Small intestine (tissue), 7 donors: ENCODE data around the gene SRRM3. TPM values are rescaled to one million over a fixed set of nuclear protein-coding genes. Genes with fewer than 3 reads are reported as not detected.

ENCODE experiments used
- DNase-seq, 2 donors: peaks; one replicate each; pipeline versions ENCODE4 v3.0.0 to v3.0.0-alpha.2; 2013
- FAIRE-seq: peaks from 2 replicates; lab custom pipeline; 2012; peaks lifted over from hg19 to GRCh38; lab: Jason Lieb, UNC
- H3K27ac ChIP-seq, 3 donors: one replicate each; pipeline ENCODE4 v1.5.1; 2013; ENCODE audit warnings: low read length in 2 of 3, mild to moderate bottlenecking in 2 of 3, control low read depth in 1 of 3, inconsistent platforms in 1 of 3, low read depth in 1 of 3, moderate library complexity in 1 of 3
- H3K27me3 ChIP-seq, 3 donors: one replicate each; pipeline ENCODE4 v1.6.1; 2013; ENCODE audit warnings: low read length in 3 of 3, inconsistent platforms in 1 of 3; ENCODE audit not compliant: control insufficient read depth in 3 of 3, insufficient read depth in 3 of 3
- H3K36me3 ChIP-seq, 3 donors: one replicate each; pipeline ENCODE4 v1.6.1; 2013; ENCODE audit warnings: low read length in 3 of 3, inconsistent platforms in 1 of 3, low read depth in 1 of 3, mild to moderate bottlenecking in 1 of 3, moderate library complexity in 1 of 3; ENCODE audit not compliant: control insufficient read depth in 3 of 3, insufficient read depth in 2 of 3
- H3K4me1 ChIP-seq, 3 donors: one replicate each; pipeline ENCODE4 v1.6.1; 2013; ENCODE audit warnings: low read length in 2 of 3, inconsistent platforms in 1 of 3, low read depth in 1 of 3, mild to moderate bottlenecking in 1 of 3, moderate library complexity in 1 of 3; ENCODE audit not compliant: control insufficient read depth in 3 of 3, insufficient read depth in 2 of 3
- H3K4me3 ChIP-seq, 3 donors: one replicate each; pipeline ENCODE4 v1.5.1; 2013; ENCODE audit warnings: low read length in 3 of 3, control low read depth in 1 of 3, inconsistent platforms in 1 of 3, low read depth in 1 of 3, mild to moderate bottlenecking in 1 of 3, moderate library complexity in 1 of 3
- H3K9me3 ChIP-seq, 2 donors: one replicate each; pipeline ENCODE4 v1.6.1; 2013; ENCODE audit warnings: low read depth in 1 of 2, low read length in 1 of 2; ENCODE audit not compliant: control insufficient read depth in 2 of 2, insufficient read depth in 1 of 2
- WGBS, 3 donors: extraction: QIAGEN DNeasy Blood & Tissue Kit; methylation state at CpG; one replicate each; pipeline ENCODE4 v1.1.7; 2013; 5-methylcytosine and 5-hydroxymethylcytosine counted together
- polyA plus RNA-seq, 4 donors: library from polyadenylated mRNA; stranded (reverse) in 3 of 4; unstranded in 1 of 4; fragments of 200-250 nt in 3 of 4; fragments of 120-200 nt in 1 of 4; gene quantifications; one replicate each; pipeline versions ENCODE4 v1.2.1 to v1.2.3, GENCODE V29; 2013
- donor health status: healthy with polysubstance abuse.
- donor health status: control.
- donor health status: control.
- donor health status: Bipolar disorder and iron deficiency.
- donor health status: healthy.

Gene SRRM3
- polyA plus RNA-seq, 4 donors, result 0.93 to 2.8 (median 1.6) TPM; not detected in 1

DNA sequence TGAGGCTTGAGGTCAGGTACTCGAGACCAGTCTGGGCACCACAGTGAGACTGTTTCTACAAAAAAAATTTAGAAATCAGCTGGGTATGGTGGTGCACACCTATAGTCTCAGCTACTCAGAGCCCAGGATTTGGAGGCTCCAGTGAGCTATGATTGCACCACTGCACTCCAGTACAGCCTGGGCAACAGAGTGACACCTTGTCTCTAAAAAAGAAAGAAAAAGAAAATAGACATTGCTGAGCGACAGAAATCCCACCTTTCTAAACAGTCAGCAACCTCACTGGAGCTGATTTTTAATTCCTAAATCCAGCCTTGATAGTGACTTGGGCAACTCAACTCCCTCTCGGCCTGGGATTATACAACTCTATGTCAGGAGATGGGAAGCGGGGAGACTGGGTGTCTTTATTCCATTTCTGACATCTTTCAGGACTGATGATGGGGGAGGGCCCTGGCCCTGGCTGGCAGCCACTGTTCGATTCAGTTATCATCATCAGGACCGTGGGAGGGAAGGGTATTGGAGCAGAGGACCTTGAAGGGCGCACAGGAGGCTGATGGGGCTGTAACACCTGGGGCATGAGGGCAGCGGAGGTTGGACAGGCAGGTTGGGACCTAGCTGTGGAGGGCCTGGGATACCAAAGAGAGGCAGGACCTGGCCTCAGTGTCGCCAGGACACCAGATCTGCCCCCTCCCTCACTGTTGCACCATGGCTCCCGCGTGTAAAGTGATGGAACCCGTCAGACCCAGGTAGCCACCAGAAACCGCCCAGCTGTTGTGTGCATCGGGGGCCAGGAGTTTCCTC, 115.5 kb downstream of the SRRM3 start:
- Histone ChIP-seq H3K4me3 (peak overlapping the region in 2 of 3 donors; percentile 46 to 95), H3K4me1 (peaks cover 0 to 13% (median 0%) of the 10 kb centered on the region in 3 donors), H3K27ac (peak overlapping the region; percentile 78 to 99 (median 92)), H3K27me3 (no peaks in the 10 kb centered on the region), H3K36me3 (peaks cover 0 to 7% (median 0%) of the 10 kb centered on the region in 3 donors), H3K9me3 (no peaks in the 10 kb centered on the region)
- DNase-seq, result no peak
- 53 to 56% (median 55%) methylated on average over 13 to 14 of the region's 14 CpGs for WGBS, 3 donors
- no peak for FAIRE-seq

DNA sequence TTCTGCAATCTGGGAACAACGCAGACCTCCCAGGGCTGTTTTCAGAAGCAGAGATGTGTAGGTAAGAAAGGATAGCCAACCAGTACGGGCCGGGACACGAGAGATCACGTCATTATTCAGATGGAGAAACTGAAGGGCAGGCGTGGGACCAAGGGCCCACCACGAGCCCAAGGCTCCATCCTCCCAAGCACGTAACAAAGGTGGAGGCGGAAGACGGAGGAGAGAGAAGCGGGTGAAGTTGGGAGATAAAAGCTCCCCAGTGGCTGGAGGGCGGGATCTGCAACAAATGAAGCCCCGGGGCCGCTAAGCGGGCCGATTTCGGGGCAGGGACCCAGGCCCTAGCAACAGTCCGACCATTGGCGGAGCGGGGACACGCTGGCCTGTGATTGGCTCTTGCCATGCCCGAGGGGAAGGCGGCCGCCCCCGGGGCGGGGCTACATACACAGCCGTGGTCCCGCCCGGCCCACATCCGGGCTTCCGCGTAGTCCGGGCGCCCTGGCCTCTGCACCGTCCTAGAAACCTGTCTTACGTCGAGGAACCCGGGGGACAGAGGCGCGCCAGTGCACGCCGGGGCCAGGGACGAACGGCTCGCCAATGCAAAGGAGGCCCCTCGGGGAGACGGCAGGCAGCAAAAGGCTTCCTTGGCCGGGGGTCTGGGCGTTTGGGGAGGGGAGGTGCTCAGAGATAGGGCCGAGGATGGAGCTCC, 116.2 kb downstream of the SRRM3 start:
- Histone ChIP-seq H3K27ac (peak overlapping the region; percentile 92 to 99 (median 94)), H3K4me1 (peaks cover 0 to 13% (median 0%) of the 10 kb centered on the region in 3 donors), H3K4me3 (peak overlapping the region; percentile 61 to 95 (median 67)), H3K27me3 (no peaks in the 10 kb centered on the region), H3K9me3 (no peaks in the 10 kb centered on the region), H3K36me3 (peaks cover 0 to 9% (median 0%) of the 10 kb centered on the region in 3 donors)
- DNase-seq (peak; percentile 97 to 98), FAIRE-seq (no peak)
- 0 to 1% (median 0%) methylated on average over 44 to 50 of the region's 50 CpGs for WGBS, 3 donors

DNA sequence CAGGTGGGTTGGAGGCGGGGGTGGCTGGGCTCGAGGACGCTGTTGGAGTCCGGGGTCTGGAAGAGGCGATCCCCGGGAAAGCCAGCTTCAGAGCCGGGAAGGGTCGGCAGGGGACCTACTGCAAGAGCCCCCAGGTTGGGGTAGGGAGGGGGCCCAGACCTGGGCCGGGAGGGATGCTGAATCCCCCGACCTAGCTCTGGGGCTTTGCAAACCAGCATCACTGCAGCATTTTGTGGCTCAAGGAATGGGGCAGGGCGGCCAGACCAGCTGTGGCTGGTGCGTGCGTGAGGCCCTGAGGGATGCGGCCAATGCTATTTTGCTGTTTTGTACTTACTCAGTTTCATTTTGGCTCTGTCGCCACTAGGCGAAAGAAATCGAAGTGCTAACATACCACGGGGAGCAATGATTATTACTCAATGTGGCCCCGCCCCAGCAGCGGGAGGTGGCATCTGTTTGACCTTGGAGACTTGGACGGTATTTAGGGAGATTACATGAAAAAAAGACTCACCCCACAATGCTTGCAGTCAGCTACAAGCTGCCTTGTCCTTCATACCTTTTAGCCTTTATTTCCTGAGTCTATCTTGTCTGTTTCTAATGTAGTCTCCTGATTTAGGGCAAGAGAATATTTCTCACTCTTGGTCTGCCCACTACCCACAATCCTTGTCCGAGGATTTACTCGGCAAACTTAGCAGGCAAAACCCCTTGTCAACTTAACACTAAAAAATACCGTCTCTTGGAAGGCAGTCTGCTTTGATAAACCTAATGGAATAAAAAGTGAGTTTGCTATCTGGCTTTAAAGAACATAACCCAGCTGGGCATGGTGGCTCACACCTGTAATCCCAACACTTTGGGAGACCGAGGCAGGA, 117.0 kb downstream of the SRRM3 start:
- Histone ChIP-seq H3K27ac (peak overlapping the region; percentile 92 to 99 (median 94)), H3K36me3 (peaks cover 0 to 12% (median 0%) of the 10 kb centered on the region in 3 donors), H3K4me1 (peaks cover 0 to 13% (median 0%) of the 10 kb centered on the region in 3 donors), H3K9me3 (no peaks in the 10 kb centered on the region), H3K27me3 (no peaks in the 10 kb centered on the region), H3K4me3 (peak overlapping the region; percentile 61 to 95 (median 67))
- WGBS, 3 donors, result 3 to 4% (median 4%) methylated on average over 25 of the region's 25 CpGs
- peak; percentile 91 to 93 for DNase-seq
- FAIRE-seq, result no peak

DNA sequence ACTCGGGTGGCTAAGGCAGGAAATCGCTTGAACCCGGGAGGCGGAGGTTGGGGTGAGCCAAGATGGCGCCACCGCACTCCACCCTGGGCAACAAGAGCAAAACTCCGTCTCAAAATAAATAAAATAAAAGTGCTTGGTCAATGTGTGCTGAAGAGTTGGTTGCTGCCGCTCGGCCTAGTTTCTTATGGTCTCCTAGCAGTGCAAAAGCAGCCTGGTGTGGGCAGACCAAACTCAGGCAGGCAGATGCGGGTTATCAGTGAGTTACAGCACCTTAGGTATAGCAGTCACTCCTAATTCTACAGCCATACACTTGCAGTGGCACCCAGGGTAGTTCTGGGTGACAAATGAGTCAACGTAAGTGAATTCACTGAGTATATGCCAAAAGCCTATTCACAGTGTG, 123.4 kb downstream of the SRRM3 start:
- no peaks in the 10 kb centered on the region for H3K27me3 ChIP-seq
- peaks cover 8 to 47% (median 9%) of the 10 kb centered on the region in 3 donors for H3K36me3 ChIP-seq
- H3K27ac ChIP-seq, result no peak overlapping the region
- no peak overlapping the region for H3K4me3 ChIP-seq
- no peaks in the 10 kb centered on the region for H3K4me1 ChIP-seq
- DNase-seq (no peak), FAIRE-seq (no peak)
- WGBS, 3 donors, result 97 to 98% (median 97%) methylated on average over 11 of the region's 11 CpGs
- H3K9me3 ChIP-seq, result no peaks in the 10 kb centered on the region

DNA sequence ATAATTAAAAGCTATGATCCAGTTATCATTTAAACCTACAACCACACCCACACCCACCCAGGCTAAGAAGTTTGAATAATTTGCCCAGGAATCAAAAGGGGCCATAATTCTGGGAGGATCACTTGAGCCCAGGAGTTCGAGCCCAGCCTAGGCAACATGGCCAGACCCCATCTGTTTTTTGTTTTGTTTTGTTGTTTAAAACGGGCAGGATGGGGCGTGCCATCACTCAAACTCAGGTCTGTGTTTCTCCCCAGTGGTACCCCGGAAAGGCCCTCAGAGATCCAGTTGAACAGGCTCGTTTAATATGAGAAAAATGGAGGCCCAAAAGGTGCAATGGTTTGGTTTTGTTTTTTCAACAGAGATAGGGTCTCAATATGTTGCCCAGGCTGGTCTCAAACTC, 124.1 kb downstream of the SRRM3 start:
- DNase-seq, result no peak
- H3K36me3 ChIP-seq, result peaks cover 8 to 49% (median 9%) of the 10 kb centered on the region in 3 donors

DNA sequence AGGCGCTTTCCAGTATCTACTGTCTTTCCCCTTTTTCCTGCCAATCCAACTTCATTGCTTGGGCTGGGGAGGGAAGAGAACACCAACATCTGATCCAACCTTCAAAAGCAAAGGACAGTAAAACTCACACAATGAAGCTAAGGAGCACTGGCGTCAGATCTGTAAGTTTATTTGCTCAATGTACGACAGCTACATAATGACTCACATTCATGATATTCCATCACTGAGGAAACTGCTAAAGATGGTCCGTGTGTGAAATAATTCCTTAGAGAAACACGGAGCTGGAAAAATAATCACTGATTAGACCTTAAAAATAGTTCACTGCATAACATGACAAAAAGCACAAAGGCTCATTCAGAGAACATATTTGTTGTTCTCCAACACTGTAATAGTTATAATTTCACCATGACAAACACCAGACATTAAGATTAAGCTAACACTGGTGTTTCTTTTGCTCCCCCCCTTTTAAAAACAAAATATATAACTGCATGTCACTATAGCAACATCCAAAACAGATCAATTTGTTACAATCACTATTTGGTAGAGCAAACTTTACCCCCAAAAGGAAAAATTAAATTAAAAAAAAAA, 125.0 kb downstream of the SRRM3 start:
- DNase-seq (no peak), FAIRE-seq (no peak)
- H3K27ac ChIP-seq, result no peak overlapping the region
- H3K27me3 ChIP-seq, result no peaks in the 10 kb centered on the region
- no peaks in the 10 kb centered on the region for H3K9me3 ChIP-seq
- no peaks in the 10 kb centered on the region for H3K4me1 ChIP-seq
- H3K4me3 ChIP-seq, result no peak overlapping the region
- peaks cover 8 to 49% (median 9%) of the 10 kb centered on the region in 3 donors for H3K36me3 ChIP-seq
- 73 to 81% (median 74%) methylated on average over 5 of the region's 5 CpGs for WGBS, 3 donors

More for the DNA sequence above, 124.1 kb downstream of the SRRM3 start:
- no peak overlapping the region for H3K4me3 ChIP-seq
- H3K27ac ChIP-seq, result no peak overlapping the region
- H3K4me1 ChIP-seq, result no peaks in the 10 kb centered on the region
- H3K9me3 ChIP-seq, result no peaks in the 10 kb centered on the region
- H3K27me3 ChIP-seq, result no peaks in the 10 kb centered on the region
- FAIRE-seq, result no peak
- 86 to 90% (median 89%) methylated on average over 5 of the region's 5 CpGs for whole genome bisulfite sequencing, 3 donors

DNA sequence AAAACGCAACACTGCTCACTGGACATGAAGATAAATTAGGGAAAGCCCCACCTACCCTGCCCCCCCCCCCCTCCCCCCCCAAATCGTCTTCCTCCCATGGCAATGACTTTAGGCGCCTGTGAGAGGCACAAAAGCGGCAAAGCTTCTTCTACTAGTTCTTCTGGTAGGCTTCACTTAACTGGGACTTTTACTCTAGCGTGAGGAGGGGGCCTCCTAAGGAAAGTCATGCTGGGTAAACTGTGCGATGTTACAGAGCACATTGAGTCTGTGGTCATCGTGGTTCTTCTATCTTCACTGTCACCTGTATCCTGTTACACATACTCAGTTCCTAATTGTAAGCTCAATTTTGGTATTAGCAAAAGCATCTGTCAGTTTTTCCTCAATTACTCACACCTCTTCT, 125.9 kb downstream of the SRRM3 start:
- Histone ChIP-seq H3K9me3 (no peaks in the 10 kb centered on the region), H3K27me3 (no peaks in the 10 kb centered on the region), H3K4me1 (peaks cover 0 to 2% (median 0%) of the 10 kb centered on the region in 3 donors), H3K27ac (no peak overlapping the region), H3K4me3 (no peak overlapping the region), H3K36me3 (peaks cover 8 to 48% (median 9%) of the 10 kb centered on the region in 3 donors)
- DNase-seq (no peak), FAIRE-seq (no peak)
- 53 to 62% (median 59%) methylated on average over 7 of the region's 7 CpGs for WGBS, 3 donors
